Stimulated activated CD8-positive, alpha-beta memory T cell treated with anti-CD3 and anti-CD28 coated beads, Interleukin-4, amount 100 ng/mL, for 48 hours (primary cell): ENCODE data around the gene FSTL3.
"Not testable (repeated sequence)": the region's sequence is repeated elsewhere in the genome, so short reads cannot be mapped to it uniquely, and the experiment has no call there.

Experiments
- DNase-seq: peaks from one replicate; pipeline ENCODE4 v3.0.0-alpha.2; 2020

The FSTL3 gene

GRCh38 chr19:715347-715746 is 39.2 kb downstream of the FSTL3 start:
- no peak for DNase-seq

- DNase-seq, result no peak
Measured at GRCh38 chr19:718251-718951, 42.2 kb downstream of the FSTL3 start.

DNA sequence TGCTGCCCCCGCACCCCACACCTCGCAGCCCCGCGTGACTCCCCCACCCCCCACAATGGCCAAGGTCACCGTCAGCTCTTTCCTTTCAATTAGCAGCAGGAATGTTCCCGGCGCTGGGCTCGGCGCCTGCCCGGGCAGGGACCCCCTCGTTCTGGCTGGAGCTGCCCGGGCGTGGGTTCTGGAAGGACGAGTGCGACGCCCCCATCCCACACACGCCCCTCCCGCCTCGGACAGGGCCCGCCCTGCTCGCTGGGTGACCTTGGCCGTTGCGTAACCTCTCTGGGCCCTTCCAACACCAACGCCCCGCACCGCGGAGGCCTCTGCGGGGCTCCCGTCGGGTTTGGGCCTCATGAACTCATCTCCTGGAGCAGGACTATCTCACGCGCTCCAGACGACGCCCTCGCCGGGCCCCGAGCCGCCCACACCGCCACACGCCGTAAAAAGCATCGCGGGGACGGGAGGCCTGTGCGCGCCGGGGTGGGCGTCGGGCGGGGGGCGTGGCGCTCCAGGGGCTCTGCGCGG is 42.9 kb downstream of the FSTL3 start:
- no peak for DNase-seq

DNA sequence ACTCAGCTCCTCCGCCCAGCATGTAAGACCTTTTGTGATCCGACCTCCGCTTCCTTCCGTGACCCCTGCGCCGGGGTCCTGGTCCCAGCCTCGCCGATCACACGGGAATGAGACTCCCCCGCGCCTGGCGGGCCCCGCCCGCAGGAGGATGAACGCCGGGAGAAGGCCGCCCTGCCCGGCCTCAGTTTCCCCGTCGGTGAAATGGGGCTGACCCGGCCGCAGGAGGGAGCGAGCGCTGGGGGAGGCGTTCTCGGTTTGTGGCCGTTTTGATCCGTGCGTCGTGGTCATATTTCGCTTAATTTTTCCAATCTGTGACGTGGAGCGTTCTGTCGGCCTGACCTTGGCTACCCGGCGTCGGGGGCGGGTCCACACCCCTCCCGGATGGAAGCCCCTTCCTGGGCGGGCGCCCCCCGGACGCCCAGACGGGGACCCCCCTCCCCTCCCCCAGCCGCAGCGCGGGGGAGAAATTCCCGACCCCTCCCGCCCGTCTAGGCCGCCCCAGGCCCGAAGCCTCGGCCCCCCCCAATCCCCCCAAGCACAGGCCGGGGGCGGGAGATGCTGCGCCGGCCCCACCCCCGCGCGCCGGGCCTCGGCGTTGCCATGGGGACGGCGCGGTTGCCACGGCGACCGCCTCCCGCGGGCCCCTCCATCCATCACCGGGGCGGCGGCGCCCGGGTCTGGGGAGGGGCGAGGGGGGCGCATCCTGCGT is 43.6 kb downstream of the FSTL3 start:
- DNase-seq, result no peak

GRCh38 chr19:720345-721160 is 44.4 kb downstream of the FSTL3 start:
- DNase-seq, result no peak

DNA sequence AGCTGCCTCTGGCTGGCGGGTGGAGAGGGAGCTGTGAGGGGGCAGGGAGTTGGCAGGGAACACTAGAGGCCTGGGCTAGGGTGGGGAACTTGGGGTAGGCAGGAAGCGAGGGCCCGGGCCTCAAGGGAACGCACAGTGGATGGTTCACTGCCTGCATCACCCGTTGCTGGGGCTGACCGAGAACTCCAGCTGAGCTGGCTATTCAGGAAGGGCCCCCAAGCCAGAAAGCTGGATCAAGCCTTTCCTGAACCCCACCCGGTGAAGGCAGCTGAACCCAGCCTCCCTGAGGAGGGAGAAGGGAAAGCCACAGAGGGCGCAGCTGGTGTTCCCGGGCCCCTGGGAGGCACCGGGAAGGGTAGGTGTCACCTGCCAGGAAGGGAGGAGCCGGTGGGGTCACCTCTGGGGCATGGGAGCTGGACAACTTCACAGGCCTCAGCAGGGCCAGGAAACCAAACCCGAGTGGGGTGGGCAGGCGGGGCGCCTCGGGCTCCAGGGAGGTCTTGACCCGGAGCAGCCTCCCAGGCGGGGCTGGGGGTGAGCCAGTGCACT is 46.4 kb downstream of the FSTL3 start:
- no peak for DNase-seq

DNA sequence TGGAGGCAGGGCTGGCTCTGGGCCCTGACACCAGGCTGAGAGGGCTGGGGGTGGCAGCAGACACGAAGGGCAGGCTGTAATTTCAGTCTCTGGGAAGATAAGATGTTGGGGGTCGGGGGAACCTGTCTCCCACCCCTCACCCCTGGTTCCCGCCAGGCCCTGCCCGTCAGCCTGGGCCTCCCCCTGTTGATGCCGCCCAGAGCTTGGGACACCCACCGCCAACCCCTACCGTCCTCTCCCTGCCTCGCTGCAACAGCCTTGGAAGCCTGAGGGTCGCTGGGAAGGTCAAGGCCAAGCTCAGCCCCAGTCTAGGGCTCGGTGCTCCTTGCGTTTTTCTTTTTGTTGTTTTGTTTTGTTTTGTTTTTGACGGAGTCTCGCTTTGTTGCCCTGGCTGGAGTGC is 47.1 kb downstream of the FSTL3 start:
- DNase-seq, result no peak

DNA sequence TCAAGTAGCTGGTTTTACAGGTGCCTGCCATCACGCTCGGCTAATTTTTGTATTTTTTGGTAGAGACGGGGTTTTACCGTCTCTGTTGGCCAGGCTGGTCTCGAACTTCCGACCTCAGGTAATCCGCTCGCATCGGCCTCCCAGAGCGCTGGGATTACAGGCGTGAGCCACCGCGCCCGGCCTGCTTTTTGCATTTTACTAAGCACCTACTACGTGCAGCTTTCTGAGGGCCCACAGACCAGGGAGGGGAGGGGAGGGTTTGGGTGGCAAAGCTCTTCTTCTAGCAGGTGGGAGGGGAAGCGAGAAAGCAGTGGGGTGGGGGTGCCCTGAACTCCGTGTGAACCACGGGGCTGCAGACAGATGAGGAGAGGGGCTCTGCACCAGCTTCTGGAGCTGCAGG is 47.5 kb downstream of the FSTL3 start:
- no peak for DNase-seq

DNA sequence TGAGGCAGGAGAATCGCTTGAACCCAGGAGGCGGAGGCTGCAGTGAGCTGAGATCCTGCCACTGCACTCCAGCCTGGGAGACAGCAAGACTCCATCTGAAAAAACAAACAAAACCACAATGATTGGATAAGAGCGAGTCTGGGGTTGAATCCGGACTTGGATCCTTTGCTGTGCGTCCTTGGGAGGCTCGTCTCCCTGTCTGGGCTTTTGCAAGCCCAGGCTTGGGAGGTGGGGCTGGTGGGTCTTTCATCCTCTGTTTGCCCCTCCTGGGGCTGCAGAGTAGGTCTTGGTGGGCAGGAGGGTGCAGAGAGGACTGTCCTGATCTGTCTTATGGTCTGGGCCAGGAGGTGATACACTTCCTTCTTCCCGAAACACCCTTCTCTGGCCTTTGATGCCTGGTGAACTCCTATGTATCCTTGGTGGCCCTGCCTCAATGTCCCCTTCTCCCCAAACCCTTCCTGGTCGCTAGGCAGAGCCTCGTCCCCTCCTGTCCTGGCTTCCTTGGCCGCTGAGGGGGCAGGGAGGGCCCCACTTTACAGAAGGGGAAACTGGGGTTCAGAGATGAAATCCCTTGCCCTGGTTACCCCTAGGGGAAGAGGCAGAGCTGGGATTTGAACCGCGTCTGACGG is 49.4 kb downstream of the FSTL3 start:
- no peak for DNase-seq

- DNase-seq, result no peak
Measured at GRCh38 chr19:726993-727956, 51.1 kb downstream of the FSTL3 start.

- no peak for DNase-seq
Measured at GRCh38 chr19:728011-728410, 51.8 kb downstream of the FSTL3 start.

DNA sequence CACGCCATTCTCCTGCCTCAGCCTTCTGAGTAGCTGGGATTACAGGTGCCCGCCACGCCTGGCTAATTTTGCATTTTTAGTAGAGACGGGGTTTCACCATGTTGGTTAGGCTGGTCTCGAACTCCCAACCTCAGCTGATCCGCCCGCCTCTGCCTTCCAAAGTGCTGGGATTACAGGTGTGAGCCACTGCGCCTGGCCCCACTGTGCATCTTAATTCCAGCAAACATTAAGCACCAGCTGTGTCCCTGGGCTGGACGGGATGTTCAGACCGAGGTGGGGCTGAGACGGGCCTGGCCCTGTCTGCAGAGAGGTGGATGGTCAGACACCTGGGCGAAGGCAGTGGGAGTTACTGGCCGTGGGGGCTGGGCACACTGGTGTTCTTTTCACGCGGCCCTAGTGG is 53.4 kb downstream of the FSTL3 start:
- not testable (repeated sequence) for DNase-seq

- no peak for DNase-seq
Measured at GRCh38 chr19:729965-730668, 53.9 kb downstream of the FSTL3 start.

DNA sequence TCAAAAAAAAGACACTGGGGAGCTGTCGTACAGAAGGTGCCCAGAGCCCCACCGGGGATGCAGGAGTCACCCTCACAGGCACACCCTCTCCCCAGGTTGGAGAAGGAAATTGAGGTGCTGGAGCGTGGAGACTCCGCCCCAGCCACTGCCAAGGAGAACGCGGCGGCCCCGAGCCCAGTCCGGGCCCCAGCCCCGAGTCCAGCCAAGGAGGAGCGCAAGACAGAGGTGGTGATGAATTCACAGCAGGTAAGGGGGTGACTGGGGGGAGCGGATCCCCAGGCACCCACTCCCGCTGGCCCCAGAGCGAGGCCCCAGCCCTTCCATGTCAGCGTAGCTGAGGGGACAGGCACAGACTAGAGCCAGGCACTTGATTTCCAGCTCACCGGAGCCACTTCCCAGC is 54.8 kb downstream of the FSTL3 start:
- no peak for DNase-seq

- no peak for DNase-seq
Measured at GRCh38 chr19:732148-733069, 56.2 kb downstream of the FSTL3 start.
